HL-60 (cell line): ENCODE data around the gene NDFIP1.

ENCODE experiments used
- DNase-seq, 2 experiments: peaks; one replicate each; pipeline ENCODE4 v3.0.0-alpha.2; 2010 to 2020; ENCODE audit warnings: low read depth in 1 of 2, low spot score in 1 of 2
- H3K27ac ChIP-seq: fragments of 250-450 bp; sonication (Bioruptor Pico); replicated peaks from 2 replicates; pipeline ENCODE4 v1.5.1; 2020; ENCODE audit warnings: mild to moderate bottlenecking, moderate library complexity
- H3K27me3 ChIP-seq: fragments of 250-450 bp; sonication (Bioruptor Pico); 2 replicates; pipeline ENCODE4 v1.5.1; 2021; ENCODE audit warnings: mild to moderate bottlenecking, moderate library complexity; ENCODE audit not compliant: insufficient read depth, poor library complexity, severe bottlenecking
- H3K4me3 ChIP-seq: replicated peaks from 2 replicates; pipeline ENCODE4 v1.5.1; 2011; ENCODE audit warnings: mild to moderate bottlenecking, control low read depth, low read length; ENCODE audit not compliant: insufficient read depth
- CTCF ChIP-seq: IDR thresholded peaks from one replicate; pipeline ENCODE4 v1.5.1; 2011; ENCODE audit warnings: low read length, control low read depth, inconsistent platforms; ENCODE audit not compliant: insufficient read depth
- GABPA ChIP-seq: IDR thresholded peaks from 2 replicates; pipeline ENCODE4 v1.6.1; 2012; ENCODE audit warnings: low read depth
- POLR2AphosphoS5 ChIP-seq: IDR thresholded peaks from 2 replicates; pipeline ENCODE4 v1.6.1; 2012; ENCODE audit warnings: low read depth
- REST ChIP-seq: IDR thresholded peaks from 2 replicates; pipeline ENCODE4 v1.6.1; 2012; ENCODE audit warnings: low read depth; ENCODE audit not compliant: insufficient replicate concordance
- SPI1 ChIP-seq: IDR thresholded peaks from 2 replicates; pipeline ENCODE4 v1.6.1; 2012; ENCODE audit warnings: low read depth, mild to moderate bottlenecking, borderline replicate concordance

NDFIP1 gene

GRCh38 chr5:142170254-142170953, 61.8 kb downstream of the NDFIP1 start:
- Histone ChIP-seq H3K4me3 (no peak overlapping the region), H3K27me3 (peaks cover 2% of the 10 kb centered on the region), H3K27ac (no peak overlapping the region)
- no peak for DNase-seq
- TF ChIP-seq GABPA (no peak), SPI1 (no peak), CTCF (no peak)

- H3K4me3 ChIP-seq: no peak overlapping the region
- DNase-seq: no peak
- TF ChIP-seq POLR2AphosphoS5 (no peak), REST (no peak), SPI1 (no peak), CTCF (no peak), GABPA (no peak)
- no peak overlapping the region for H3K27ac ChIP-seq
- H3K27me3 ChIP-seq: peaks cover 2% of the 10 kb centered on the region
These were observed 62.7 kb downstream of the NDFIP1 start for GRCh38 chr5:142171270-142171669.

GRCh38 chr5:142175039-142175438, 66.5 kb downstream of the NDFIP1 start:
- Histone ChIP-seq H3K4me3 (no peak overlapping the region), H3K27ac (no peak overlapping the region), H3K27me3 (peaks cover 2% of the 10 kb centered on the region)
- TF ChIP-seq CTCF (no peak), REST (no peak), GABPA (no peak), SPI1 (no peak), POLR2AphosphoS5 (no peak)
- no peak for DNase-seq
